Tibial nerve (tissue), 3 donors: Measurements from ENCODE around the gene BPIFB2.

Experiments used
- CTCF ChIP-seq, 5 experiments: fragments of 200-600 bp in 3 of 5; fragments of 450-650 bp in 2 of 5; sonication (generic) in 3 of 5; IDR thresholded peaks; one replicate each; pipeline ENCODE4 v1.5.1; 2016 to 2019; ENCODE audit warnings: antibody characterized with exemption in 5 of 5, mild to moderate bottlenecking in 3 of 5, moderate library complexity in 2 of 5
- POLR2A ChIP-seq, 2 donors: fragments of 450-650 bp; IDR thresholded peaks; one replicate each; pipeline ENCODE4 v1.6.1; 2017; ENCODE audit warnings: antibody characterized with exemption in 2 of 2, mild to moderate bottlenecking in 2 of 2, moderate library complexity in 2 of 2

- TF ChIP-seq CTCF (IDR thresholded peaks at IDR 0.05), result no peak
- no peak for TF ChIP-seq POLR2A (IDR thresholded peaks at IDR 0.05)
These were observed 46.4 kb upstream of the BPIFB2 start for GRCh38 chr20:32960849-32961731.
